ENCODE data around the gene EXOSC6.

- TF ChIP-seq CTCF (IDR thresholded peaks at IDR 0.05) (no peak), POLR2AphosphoS5 (IDR thresholded peaks at IDR 0.05) (no peak)
Measured at GRCh38 chr16:70301121-70301520, 49.4 kb upstream of the EXOSC6 start.
